ENCODE measurements around the gene NT5E.
"Not testable (repeated sequence)": the region's sequence is repeated elsewhere in the genome, so short reads cannot be mapped to it uniquely, and the experiment has no call there.

Gene NT5E

DNA sequence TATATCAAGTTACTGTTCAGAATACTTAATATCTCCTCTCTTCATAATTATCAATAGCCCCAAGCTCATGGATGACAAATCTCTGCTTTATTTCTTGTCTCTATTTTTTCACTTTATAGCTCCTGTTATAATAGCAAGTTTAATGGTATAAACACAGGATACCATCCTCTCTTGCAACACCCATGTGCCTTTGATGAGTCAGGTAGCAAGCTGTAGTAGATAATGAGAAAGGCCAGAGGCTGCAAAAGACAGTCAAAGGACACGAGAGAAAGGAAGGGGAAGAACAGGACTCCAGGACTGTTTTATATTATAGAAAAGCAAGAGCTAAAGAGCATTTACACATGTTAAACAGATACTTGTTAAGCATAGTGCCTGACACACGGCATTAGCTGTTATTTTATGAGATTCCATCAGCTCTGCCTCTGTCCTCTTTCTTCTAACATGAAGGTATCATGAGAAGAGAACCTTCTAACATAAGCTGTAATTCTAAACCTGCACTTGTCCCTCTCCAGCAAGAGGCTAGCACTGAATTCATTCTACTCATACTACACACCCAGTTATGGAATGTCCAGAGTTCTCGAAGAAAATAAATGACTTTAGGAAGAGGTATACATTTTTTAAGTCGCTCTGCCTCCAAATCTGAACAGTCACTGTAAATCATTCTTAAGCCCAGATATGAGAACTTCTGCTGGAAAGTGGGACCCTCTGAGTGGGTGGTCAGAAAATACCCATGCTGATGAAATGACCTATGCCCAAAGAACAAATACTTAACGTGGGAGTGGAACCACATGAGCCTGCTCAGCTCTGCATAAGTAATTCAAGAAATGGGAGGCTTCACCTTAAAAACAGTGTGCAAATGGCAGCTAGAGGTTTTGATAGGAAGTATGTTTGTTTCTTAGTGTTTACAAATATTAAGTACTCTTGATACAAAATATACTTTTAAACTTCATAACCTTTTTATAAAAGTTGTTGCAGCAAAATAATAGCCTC lies 45.0 kb downstream of the NT5E start:
- no peak for DNase-seq

GRCh38 chr6:85496009-85496579 lies 46.2 kb downstream of the NT5E start:
- no peak for DNase-seq

DNA sequence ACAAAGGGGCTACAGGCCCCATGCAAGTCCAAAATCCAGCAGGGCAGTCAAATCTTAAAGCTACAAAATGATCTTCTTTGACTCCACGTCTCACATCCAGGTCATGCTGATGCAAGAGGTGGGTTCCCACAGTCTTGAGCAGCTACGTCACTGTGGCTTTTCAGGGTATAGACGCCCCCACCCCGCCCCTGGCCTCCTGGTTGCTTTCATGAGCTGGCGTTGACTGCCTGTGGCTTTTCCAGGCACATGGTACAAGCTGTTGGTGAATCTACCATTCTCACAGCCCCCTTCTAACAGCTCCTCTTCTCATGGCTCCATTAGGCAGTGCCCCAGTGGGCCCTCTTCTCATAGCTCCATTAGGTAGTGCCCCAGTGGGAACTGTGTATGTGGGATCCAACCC lies 47.0 kb downstream of the NT5E start:
- no peak for DNase-seq

DNA sequence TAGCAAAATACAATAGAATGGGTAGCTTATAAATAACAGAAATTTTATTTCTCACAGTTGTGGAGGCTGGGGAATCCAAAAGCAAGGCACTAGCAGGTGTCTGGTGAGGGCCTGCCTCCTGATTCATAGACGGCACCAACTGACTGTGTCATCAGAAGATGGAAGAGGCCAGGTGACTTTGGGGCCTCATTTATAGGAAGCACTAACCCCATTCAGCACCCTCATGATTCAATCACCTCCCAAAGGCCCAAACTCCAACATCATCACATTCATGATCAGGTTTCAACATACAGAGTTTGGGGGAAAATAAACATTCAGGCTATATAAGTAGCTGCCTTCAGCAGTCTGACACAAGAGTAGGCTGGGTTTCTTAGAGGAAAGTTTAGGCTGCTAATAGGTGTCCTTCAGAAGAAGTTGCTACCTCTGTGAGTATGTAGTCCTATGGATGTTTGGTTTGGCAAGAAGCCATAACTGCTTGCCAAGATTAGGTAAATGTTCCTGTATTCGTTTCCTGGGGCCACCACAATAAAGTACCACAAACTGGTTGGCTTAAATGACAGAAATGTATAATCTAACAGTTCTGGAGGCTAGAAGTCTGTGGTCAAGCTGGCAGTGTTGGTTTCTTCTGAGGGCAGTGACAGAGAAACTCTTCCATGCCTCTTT lies 48.8 kb downstream of the NT5E start:
- no peak for DNase-seq

- no peak for DNase-seq
These were observed 56.7 kb downstream of the NT5E start for GRCh38 chr6:85506441-85507093.

DNA sequence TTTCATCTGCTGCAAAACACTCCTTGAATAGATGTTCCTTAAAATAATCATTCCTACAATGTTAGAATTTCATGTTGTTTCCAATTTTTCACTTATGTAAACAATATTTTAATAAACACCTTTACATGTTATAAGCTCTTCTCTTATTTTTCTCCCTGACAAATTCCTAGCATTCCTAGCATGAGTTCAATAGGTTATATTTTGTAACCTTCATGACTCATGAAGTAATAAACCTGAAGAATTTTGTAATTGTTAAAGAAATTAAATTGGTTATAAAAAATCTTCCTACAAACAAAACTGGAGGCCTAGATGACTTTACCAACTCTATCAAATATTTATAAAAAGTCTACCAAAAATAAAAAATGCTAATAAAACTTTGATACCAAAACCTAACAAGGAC lies 66.3 kb downstream of the NT5E start:
- DNase-seq: no peak

- not testable (repeated sequence) for DNase-seq
These were observed 74.4 kb downstream of the NT5E start for GRCh38 chr6:85524281-85524680.

GRCh38 chr6:85537055-85537494 lies 87.2 kb downstream of the NT5E start:
- DNase-seq: no peak

- no peak for DNase-seq
These were observed 94.9 kb downstream of the NT5E start for GRCh38 chr6:85544776-85545175.

All from effector CD4-positive, alpha-beta T cell (primary cell).